ENCODE results near the gene PHLDA2. TPM values are rescaled to one million over a fixed set of nuclear protein-coding genes. Genes with fewer than 3 reads are reported as not detected.

The PHLDA2 gene
- total RNA-seq, 1 experiment from 2014 or later = 309 TPM

DNA sequence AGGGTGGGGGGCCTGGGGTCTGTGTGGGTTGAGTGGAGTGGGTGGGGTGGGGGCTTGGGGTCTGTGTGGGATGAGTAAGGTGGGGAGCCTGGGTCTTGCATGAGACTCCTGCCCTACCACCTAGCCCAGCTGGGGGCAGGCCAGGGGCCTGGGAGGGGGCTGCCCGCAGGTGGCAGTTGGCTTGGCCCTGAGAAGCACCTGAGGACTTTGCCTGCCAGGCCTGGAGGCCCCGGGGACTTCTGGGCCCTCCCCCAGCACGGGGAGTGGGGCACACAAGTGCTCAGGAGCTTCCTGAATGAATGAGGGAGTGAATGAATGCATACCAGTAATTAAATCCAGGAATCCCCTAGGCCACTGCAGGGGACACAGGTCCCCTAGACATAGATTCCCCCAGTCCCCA is 6.6 kb downstream of the PHLDA2 start:
- H3K4me3 ChIP-seq (replicated peaks in 1 of 2; ENCODE audit: low read depth in 1 of 2, low read length in 2 of 2) = no peak overlapping the region
- H3K9me3 ChIP-seq (ENCODE audit: control insufficient read depth in 1 of 2, insufficient read depth in 1 of 2, low read depth in 1 of 2, low read length in 2 of 2) = no peaks in the 10 kb centered on the region
- H3K4me1 ChIP-seq (ENCODE audit: control insufficient read depth in 1 of 2, insufficient read depth in 2 of 2, low read length in 2 of 2) = peaks cover 17 to 35% of the 10 kb centered on the region in 2 experiments
- H3K36me3 ChIP-seq (ENCODE audit: control insufficient read depth in 1 of 2, insufficient read depth in 2 of 2, low read length in 2 of 2) = peaks cover 0 to 3% of the 10 kb centered on the region in 2 experiments; a peak in 2 of 4 replicates
- H3K27me3 ChIP-seq (ENCODE audit: insufficient read depth, low read length) = no peaks in the 10 kb centered on the region
- ChIA-PET CTCF (no interaction called here), POLR2A (interaction anchor here (0.8 kb wide), 1 partner anchor 10 kb away, joined by 3 read pairs; no protein-coding TSS in a partner anchor), RAD21 (ENCODE audit: low non-redundant PET in 1 of 2, low total read pairs in 2 of 2, uncharacterized antibody in 2 of 2, unreplicated experiment in 2 of 2) (no interaction called here)
- H4K20me1 ChIP-seq (ENCODE audit: insufficient read depth) = peaks cover 7% of the 10 kb centered on the region; the same call in 1 of the 2 replicates
- no peaks in the 10 kb centered on the region for H3K9me2 ChIP-seq (ENCODE audit: insufficient read depth)
- no peak for ATAC-seq
- no peak overlapping the region for H3K9ac ChIP-seq (ENCODE audit: low read length)
- TF ChIP-seq, protein P1, sequence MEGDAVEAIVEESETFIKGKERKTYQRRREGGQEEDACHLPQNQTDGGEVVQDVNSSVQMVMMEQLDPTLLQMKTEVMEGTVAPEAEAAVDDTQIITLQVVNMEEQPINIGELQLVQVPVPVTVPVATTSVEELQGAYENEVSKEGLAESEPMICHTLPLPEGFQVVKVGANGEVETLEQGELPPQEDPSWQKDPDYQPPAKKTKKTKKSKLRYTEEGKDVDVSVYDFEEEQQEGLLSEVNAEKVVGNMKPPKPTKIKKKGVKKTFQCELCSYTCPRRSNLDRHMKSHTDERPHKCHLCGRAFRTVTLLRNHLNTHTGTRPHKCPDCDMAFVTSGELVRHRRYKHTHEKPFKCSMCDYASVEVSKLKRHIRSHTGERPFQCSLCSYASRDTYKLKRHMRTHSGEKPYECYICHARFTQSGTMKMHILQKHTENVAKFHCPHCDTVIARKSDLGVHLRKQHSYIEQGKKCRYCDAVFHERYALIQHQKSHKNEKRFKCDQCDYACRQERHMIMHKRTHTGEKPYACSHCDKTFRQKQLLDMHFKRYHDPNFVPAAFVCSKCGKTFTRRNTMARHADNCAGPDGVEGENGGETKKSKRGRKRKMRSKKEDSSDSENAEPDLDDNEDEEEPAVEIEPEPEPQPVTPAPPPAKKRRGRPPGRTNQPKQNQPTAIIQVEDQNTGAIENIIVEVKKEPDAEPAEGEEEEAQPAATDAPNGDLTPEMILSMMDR (IDR thresholded peaks at IDR 0.05 in 2 of 3, conservative IDR thresholded peaks at IDR 0.05 in 1 of 3; ENCODE audit: borderline replicate concordance in 1 of 3, insufficient read depth in 1 of 3, low read depth in 2 of 3, low read length in 2 of 3) = no peak
- TF ChIP-seq POLR2A (IDR thresholded peaks at IDR 0.05; ENCODE audit: borderline replicate concordance, extremely low read depth, insufficient read depth, insufficient read length) (no peak), RAD21 (IDR thresholded peaks at IDR 0.05; ENCODE audit: low read depth) (no peak), YY1 (IDR thresholded peaks at IDR 0.05; ENCODE audit: extremely low read depth, insufficient replicate concordance, low read depth, low read length) (no peak), EZH2phosphoT487 (IDR thresholded peaks at IDR 0.05; ENCODE audit: borderline replicate concordance) (no peak), EZH2 (IDR thresholded peaks at IDR 0.05) (no peak), TCF7L2 (IDR thresholded peaks at IDR 0.05; ENCODE audit: borderline replicate concordance, extremely low read depth, insufficient read depth, insufficient read length) (no peak), ZFX (IDR thresholded peaks at IDR 0.05) (no peak), POLR2AphosphoS5 (IDR thresholded peaks at IDR 0.05; ENCODE audit: low read depth, low read length) (no peak), ELF1 (IDR thresholded peaks at IDR 0.05; ENCODE audit: borderline replicate concordance, low read depth) (no peak), CBX3 (IDR thresholded peaks at IDR 0.05; ENCODE audit: low read depth) (no peak), EGR1 (IDR thresholded peaks at IDR 0.05; ENCODE audit: low read depth) (no peak), CEBPB (IDR thresholded peaks at IDR 0.05; ENCODE audit: low read depth) (no peak)
- TF ChIP-seq, protein P2, sequence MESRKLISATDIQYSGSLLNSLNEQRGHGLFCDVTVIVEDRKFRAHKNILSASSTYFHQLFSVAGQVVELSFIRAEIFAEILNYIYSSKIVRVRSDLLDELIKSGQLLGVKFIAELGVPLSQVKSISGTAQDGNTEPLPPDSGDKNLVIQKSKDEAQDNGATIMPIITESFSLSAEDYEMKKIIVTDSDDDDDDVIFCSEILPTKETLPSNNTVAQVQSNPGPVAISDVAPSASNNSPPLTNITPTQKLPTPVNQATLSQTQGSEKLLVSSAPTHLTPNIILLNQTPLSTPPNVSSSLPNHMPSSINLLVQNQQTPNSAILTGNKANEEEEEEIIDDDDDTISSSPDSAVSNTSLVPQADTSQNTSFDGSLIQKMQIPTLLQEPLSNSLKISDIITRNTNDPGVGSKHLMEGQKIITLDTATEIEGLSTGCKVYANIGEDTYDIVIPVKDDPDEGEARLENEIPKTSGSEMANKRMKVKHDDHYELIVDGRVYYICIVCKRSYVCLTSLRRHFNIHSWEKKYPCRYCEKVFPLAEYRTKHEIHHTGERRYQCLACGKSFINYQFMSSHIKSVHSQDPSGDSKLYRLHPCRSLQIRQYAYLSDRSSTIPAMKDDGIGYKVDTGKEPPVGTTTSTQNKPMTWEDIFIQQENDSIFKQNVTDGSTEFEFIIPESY (IDR thresholded peaks at IDR 0.05; ENCODE audit: extremely low read depth, insufficient replicate concordance, low read length) = no peak
- TF ChIP-seq, protein P3, sequence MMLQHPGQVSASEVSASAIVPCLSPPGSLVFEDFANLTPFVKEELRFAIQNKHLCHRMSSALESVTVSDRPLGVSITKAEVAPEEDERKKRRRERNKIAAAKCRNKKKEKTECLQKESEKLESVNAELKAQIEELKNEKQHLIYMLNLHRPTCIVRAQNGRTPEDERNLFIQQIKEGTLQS (IDR thresholded peaks at IDR 0.05) = no peak
- TF ChIP-seq, protein P4, sequence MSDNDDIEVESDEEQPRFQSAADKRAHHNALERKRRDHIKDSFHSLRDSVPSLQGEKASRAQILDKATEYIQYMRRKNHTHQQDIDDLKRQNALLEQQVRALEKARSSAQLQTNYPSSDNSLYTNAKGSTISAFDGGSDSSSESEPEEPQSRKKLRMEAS (IDR thresholded peaks at IDR 0.05) = no peak
- DNase-seq (ENCODE audit: low read depth, low spot score) = no peak
- H2AFZ ChIP-seq (ENCODE audit: low read depth, low read length, poor library complexity, severe bottlenecking) = no peak overlapping the region
- no peak overlapping the region for H3K27ac ChIP-seq (ENCODE audit: low read depth, low read length)
- intact Hi-C loops (cut with micrococcal nuclease) = no loop called here
- no peak overlapping the region for H3K4me2 ChIP-seq (ENCODE audit: low read length)
- no TSS peak for BruUV-seq (replicated peaks)
- H3K79me2 ChIP-seq (ENCODE audit: insufficient read depth, low read length) = peaks cover 15% of the 10 kb centered on the region
